Measurements from ENCODE around the gene PHKB. TPM values are rescaled to one million over a fixed set of nuclear protein-coding genes. Genes with fewer than 3 reads are reported as not detected.
A peak's percentile ranks its signal among the peaks of the same experiment; 100 is the strongest.

PHKB gene
- total and polyA plus RNA-seq, 5 donors, result 20.2 to 68.0 (median 63.0) TPM

GRCh38 chr16:47728205-47728604, 267.1 kb downstream of the PHKB start:
- Histone ChIP-seq H3K9me3 (ENCODE audit: control insufficient read depth, low read length) (no peaks in the 10 kb centered on the region), H3K27me3 (ENCODE audit: control insufficient read depth, insufficient read depth) (no peaks in the 10 kb centered on the region), H3K27ac (ENCODE audit: low read length) (no peak overlapping the region), H3K4me1 (ENCODE audit: control insufficient read depth, insufficient read depth, low read length) (no peaks in the 10 kb centered on the region), H3K4me3 (ENCODE audit: low read length) (no peak overlapping the region)
- WGBS, result 61% methylated on average over 3 of the region's 3 CpGs
- intact Hi-C loops (cut with DNase I), result no loop called here
- DNase-seq (no peak), ATAC-seq (no peak)

GRCh38 chr16:47729701-47730100, 268.6 kb downstream of the PHKB start:
- DNase-seq, result no peak
- Histone ChIP-seq H3K27ac (ENCODE audit: low read length) (no peak overlapping the region), H3K4me3 (ENCODE audit: low read length) (no peak overlapping the region), H3K4me1 (ENCODE audit: control insufficient read depth, insufficient read depth, low read length) (no peaks in the 10 kb centered on the region), H3K9me3 (ENCODE audit: control insufficient read depth, low read length) (no peaks in the 10 kb centered on the region), H3K27me3 (ENCODE audit: control insufficient read depth, insufficient read depth) (no peaks in the 10 kb centered on the region)
- 97% methylated on average over 12 of the region's 12 CpGs for WGBS
- no peak for ATAC-seq
- intact Hi-C loops (cut with DNase I), result no loop called here

- Histone ChIP-seq H3K27me3 (ENCODE audit: control insufficient read depth, insufficient read depth) (no peaks in the 10 kb centered on the region), H3K4me1 (ENCODE audit: control insufficient read depth, insufficient read depth, low read length) (no peaks in the 10 kb centered on the region), H3K9me3 (ENCODE audit: control insufficient read depth, low read length) (no peaks in the 10 kb centered on the region), H3K4me3 (ENCODE audit: low read length) (no peak overlapping the region), H3K27ac (ENCODE audit: low read length) (no peak overlapping the region)
- ATAC-seq, result no peak
- DNase-seq, result no peak
- intact Hi-C loops (cut with DNase I), result no loop called here
- 87% methylated on average over 2 of the region's 2 CpGs for WGBS
These were observed 270.1 kb downstream of the PHKB start for GRCh38 chr16:47731252-47731651.

GRCh38 chr16:47732122-47732521, 271.0 kb downstream of the PHKB start:
- intact Hi-C loops (cut with DNase I), result no loop called here
- ATAC-seq, result no peak
- 86% methylated on average over 3 of the region's 3 CpGs for WGBS
- Histone ChIP-seq H3K27me3 (ENCODE audit: control insufficient read depth, insufficient read depth) (no peaks in the 10 kb centered on the region), H3K27ac (ENCODE audit: low read length) (no peak overlapping the region), H3K4me1 (ENCODE audit: control insufficient read depth, insufficient read depth, low read length) (no peaks in the 10 kb centered on the region), H3K4me3 (ENCODE audit: low read length) (no peak overlapping the region), H3K9me3 (ENCODE audit: control insufficient read depth, low read length) (no peaks in the 10 kb centered on the region)
- no peak for DNase-seq

- Histone ChIP-seq H3K27me3 (ENCODE audit: control insufficient read depth, insufficient read depth) (no peaks in the 10 kb centered on the region), H3K9me3 (ENCODE audit: control insufficient read depth, low read length) (no peaks in the 10 kb centered on the region), H3K4me3 (ENCODE audit: low read length) (no peak overlapping the region), H3K4me1 (ENCODE audit: control insufficient read depth, insufficient read depth, low read length) (no peaks in the 10 kb centered on the region), H3K27ac (ENCODE audit: low read length) (no peak overlapping the region)
- intact Hi-C loops (cut with DNase I), result no loop called here
- ATAC-seq, result peak in 1 of 2 donors; percentile 62
- 76% methylated on average over 6 of the region's 6 CpGs for WGBS
- DNase-seq, result no peak
These were observed 271.5 kb downstream of the PHKB start for GRCh38 chr16:47732523-47733111.

GRCh38 chr16:47734081-47734857, 273.1 kb downstream of the PHKB start:
- ATAC-seq, result no peak
- Histone ChIP-seq H3K27me3 (ENCODE audit: control insufficient read depth, insufficient read depth) (no peaks in the 10 kb centered on the region), H3K4me3 (ENCODE audit: low read length) (no peak overlapping the region), H3K4me1 (ENCODE audit: control insufficient read depth, insufficient read depth, low read length) (no peaks in the 10 kb centered on the region), H3K27ac (ENCODE audit: low read length) (no peak overlapping the region), H3K9me3 (ENCODE audit: control insufficient read depth, low read length) (no peaks in the 10 kb centered on the region)
- no peak for DNase-seq
- 72% methylated on average over 6 of the region's 6 CpGs for WGBS
- intact Hi-C loops (cut with DNase I), result no loop called here

GRCh38 chr16:47734987-47735594, 274.0 kb downstream of the PHKB start:
- H3K4me3 ChIP-seq (ENCODE audit: low read length), result no peak overlapping the region
- ATAC-seq, result peak; percentile 16 to 86
- no peaks in the 10 kb centered on the region for H3K4me1 ChIP-seq (ENCODE audit: control insufficient read depth, insufficient read depth, low read length)
- intact Hi-C loops (cut with DNase I), result no loop called here
- no peaks in the 10 kb centered on the region for H3K27me3 ChIP-seq (ENCODE audit: control insufficient read depth, insufficient read depth)
- H3K27ac ChIP-seq (ENCODE audit: low read length), result no peak overlapping the region
- no peak for DNase-seq
- no peaks in the 10 kb centered on the region for H3K9me3 ChIP-seq (ENCODE audit: control insufficient read depth, low read length)
- WGBS, result 46% methylated on average over 4 of the region's 4 CpGs

GRCh38 chr16:47750371-47750770, 289.2 kb downstream of the PHKB start:
- H3K4me1 ChIP-seq (ENCODE audit: control insufficient read depth, insufficient read depth, low read length), result no peaks in the 10 kb centered on the region
- H3K9me3 ChIP-seq (ENCODE audit: control insufficient read depth, low read length), result no peaks in the 10 kb centered on the region
- WGBS, result 76% methylated on average over 3 of the region's 3 CpGs
- DNase-seq, result no peak
- H3K27ac ChIP-seq (ENCODE audit: low read length), result no peak overlapping the region
- no peak overlapping the region for H3K4me3 ChIP-seq (ENCODE audit: low read length)
- H3K27me3 ChIP-seq (ENCODE audit: control insufficient read depth, insufficient read depth), result no peaks in the 10 kb centered on the region
- intact Hi-C loops (cut with DNase I), result no loop called here
- no peak for ATAC-seq

Other genes with a start within 250 kb of the PHKB start
- gene ITFG1, start 268 bp upstream of the PHKB start, total RNA-seq, result 10 to 100 TPM; 61.6 to 72.6 (median 64.5) TPM
- 51.7 TPM for gene ITFG1, start 268 bp upstream of the PHKB start, polyA plus RNA-seq